HG03342 (cell line): Measurements from ENCODE around the gene HHEX.
"Not testable (repeated sequence)": the region's sequence is repeated elsewhere in the genome, so short reads cannot be mapped to it uniquely, and the experiment has no call there.

Experiments used
- ATAC-seq: cut with Tn5 transposase; IDR thresholded peaks from one replicate; pipeline ENCODE4 v1.9.1; 2021; ENCODE audit warnings: mild to moderate bottlenecking, moderate library complexity; ENCODE audit not compliant: unreplicated experiment

The HHEX gene

GRCh38 chr10:92689663-92690210 lies at the start of gene HHEX:
TSS of gene HHEX (plus strand) at chr10:92689955. CDS start at chr10:92689987, 32 bp downstream.
- ATAC-seq, result no peak

DNA sequence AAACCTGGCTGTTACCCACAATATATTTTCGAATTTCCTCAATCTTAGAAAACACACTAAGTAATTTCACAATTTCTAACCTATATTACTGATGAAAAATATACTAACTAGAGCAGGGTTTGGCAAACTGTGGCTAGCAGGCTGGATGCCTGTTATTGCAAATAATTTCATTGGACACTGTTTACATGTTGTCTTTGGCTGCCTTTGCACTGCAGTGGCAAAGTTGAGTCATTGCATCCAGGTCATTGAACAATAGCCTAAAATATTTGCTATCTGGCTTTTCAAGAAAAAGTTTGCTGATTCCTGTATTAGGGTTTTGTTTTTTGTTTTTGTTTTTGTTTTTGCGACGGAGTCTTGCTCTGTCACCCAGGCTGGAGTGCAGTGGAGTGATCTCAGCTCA lies 49.6 kb upstream of the HHEX start:
- ATAC-seq, result no peak

DNA sequence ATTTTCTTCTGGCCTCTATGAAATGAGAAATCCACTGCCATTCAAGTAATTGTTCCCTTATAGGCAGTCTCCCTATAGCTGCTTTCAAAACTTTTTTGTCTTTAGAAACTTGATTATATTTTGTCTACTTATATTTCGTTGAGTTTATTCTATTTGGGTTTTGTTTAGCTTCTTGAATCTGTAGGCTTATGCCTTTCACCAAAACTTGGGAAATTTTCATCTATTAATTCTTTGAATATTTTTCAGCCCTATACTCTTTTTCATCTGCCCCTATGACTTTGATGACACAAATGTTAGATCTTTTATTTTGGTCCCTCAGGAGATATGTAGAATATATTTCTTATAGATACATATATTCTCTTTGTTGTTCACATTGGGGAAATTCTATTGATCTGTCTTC lies 48.3 kb upstream of the HHEX start:
- no peak for ATAC-seq

DNA sequence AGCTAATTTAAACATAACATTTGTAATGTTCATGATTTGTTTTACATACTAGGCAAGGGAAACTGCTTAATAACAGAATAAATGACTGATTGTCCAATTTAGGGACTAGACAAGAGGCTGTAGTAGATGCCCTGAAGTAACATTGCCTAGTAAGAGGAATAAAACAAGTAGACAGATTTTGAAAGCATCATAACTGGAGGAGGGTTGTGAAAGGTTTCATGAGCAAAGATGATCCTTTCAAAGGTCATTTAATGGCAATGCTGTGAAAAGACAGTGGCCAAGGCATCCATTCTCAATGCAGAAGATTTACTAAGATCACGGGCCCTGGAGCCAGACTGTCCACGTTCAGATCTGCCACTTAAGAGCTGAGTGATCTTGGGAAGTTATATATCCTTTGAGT lies 44.8 kb upstream of the HHEX start:
- no peak for ATAC-seq

GRCh38 chr10:92650864-92651263 lies 38.9 kb upstream of the HHEX start:
- ATAC-seq, result not testable (repeated sequence)

DNA sequence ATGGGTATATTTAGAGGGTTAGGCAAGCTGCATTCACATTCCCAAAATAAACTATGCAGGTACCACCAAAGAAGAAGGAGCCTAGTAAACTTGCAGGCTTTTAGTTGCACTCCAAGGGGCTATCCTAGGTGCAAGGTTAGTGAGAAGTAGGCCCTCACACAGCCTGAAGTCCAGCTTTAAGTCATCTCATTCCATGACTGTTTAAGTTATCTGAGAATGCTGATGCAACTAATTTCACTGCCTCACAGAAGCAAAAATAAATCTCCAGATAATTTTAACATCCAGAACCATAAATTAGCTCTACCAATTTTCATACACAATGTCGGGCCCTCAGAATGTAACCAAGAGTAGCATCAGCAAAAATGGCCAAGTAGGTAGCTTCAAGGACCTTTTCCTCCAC lies 34.3 kb upstream of the HHEX start:
- no peak for ATAC-seq

DNA sequence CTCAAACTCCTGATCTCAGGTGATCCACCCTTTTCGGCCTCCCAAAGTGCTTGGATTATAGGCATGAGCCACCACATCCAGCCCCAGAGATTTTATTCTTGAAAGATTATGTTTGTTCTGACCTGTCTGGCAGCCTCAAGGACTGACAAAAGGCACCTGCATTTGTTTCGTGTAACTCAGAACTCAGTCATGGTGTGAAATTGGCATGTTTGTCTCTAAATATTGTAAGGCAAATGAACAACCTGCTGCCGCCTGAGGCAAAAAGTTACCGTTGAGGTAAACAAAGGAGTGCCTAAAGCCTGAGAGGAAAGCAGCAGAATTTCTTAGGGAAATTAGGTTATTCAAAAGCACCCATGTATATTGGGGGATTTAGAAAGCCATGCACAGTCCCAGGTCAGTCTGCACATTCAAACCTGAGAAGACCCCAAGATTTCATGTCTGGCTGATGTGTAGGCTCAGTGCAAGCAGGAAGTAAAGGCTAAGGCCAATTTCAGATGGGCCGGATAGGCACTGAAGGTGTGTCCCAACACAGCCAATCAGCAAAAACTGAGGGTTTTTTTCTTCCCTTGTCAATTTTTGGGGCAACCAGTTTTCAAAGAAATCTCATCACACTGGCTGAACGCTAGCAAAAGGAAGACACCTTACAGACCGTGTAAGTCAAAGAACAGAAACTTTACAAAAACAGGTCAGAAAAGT lies 33.3 kb upstream of the HHEX start:
- no peak for ATAC-seq

DNA sequence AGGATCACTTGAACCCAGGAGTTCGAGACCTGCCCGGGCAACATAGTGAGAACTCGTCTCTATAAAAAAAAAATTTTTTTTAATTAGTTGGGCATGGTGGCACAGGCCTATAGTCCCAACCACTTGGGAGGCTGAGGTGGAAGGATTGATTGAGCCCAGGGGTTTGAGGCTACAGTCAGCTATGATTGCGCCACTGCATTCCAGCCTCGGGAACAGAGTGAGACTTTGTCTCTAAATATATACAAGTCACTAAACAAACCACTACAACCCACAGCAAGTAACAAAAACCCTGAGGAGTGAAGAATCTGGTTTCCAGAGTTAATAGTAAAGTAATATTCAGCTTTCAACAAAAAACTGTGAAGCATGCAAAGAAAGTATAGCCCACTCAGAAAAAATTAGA lies 32.7 kb upstream of the HHEX start:
- no peak for ATAC-seq

DNA sequence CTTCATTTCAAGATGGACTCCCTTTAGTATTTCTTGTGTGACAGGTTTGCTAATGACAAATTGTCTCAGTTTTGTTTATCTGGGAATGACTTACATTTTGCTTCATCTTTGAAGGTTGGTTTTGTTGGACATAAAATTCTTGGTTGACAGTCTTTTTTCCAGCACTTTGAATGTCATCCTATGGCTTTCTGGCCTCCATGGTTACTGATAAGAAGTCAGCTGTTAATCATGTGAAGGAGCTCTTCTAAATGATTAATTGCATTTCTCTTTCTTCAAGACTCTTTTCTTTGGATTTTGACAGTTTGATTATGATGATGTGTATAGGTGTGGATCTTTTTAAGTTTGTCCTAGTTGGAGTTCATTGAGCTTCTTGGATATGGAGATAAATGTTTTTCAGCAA lies 26.9 kb upstream of the HHEX start:
- no peak for ATAC-seq

GRCh38 chr10:92664322-92664721 lies 25.4 kb upstream of the HHEX start:
- no peak for ATAC-seq

- ATAC-seq, result no peak
Measured at GRCh38 chr10:92667078-92667477, 22.7 kb upstream of the HHEX start.

- no peak for ATAC-seq
Measured at GRCh38 chr10:92677708-92678107, 12.0 kb upstream of the HHEX start.

- ATAC-seq, result no peak
Measured at GRCh38 chr10:92678206-92678605, 11.5 kb upstream of the HHEX start.

GRCh38 chr10:92681306-92681834 lies 8.4 kb upstream of the HHEX start:
- no peak for ATAC-seq

GRCh38 chr10:92688573-92688926 lies 1.2 kb upstream of the HHEX start:
- no peak for ATAC-seq

- no peak for ATAC-seq
Measured at GRCh38 chr10:92688927-92689662, 660 bp upstream of the HHEX start.

DNA sequence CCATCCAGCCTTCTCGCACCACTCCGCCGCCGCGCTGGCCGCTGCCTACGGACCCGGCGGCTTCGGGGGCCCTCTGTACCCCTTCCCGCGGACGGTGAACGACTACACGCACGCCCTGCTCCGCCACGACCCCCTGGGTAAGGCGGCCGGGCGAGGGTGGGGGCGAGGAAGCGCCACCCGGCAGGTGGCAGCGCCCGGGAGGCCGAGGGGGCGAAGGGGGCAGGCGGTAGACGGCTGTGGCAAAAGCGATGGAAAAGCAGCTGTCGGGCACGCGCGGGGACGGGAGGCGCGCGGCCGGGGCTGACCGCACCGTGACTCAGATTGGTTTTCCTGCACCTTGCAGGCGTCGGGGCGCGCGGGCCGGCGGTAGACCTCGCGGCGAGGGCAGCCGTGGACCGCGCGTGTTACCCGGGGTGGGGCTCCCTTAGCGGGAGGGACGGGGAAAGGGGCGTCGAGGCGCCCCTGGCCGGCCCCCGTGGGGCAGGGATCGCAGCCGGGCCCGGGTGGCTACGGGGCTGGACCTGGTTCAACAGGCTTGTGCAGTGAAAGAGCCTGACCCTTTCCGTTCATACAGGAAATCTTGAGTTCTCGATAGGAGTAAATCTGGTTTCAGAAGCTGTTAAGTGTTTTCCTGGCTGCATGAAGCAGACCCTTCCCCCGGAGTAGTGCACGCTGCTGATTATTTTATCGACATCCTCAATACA lies 608 bp downstream of the HHEX start:
- no peak for ATAC-seq

- no peak for ATAC-seq
Measured at GRCh38 chr10:92690915-92691590, 1.3 kb downstream of the HHEX start.

- no peak for ATAC-seq
Measured at GRCh38 chr10:92691591-92692079, 1.9 kb downstream of the HHEX start.

GRCh38 chr10:92692080-92692671 lies 2.4 kb downstream of the HHEX start:
- ATAC-seq, result no peak
